GM19455 (cell line): ENCODE results near the gene PRSS38.
A peak's percentile ranks its signal among the peaks of the same experiment; 100 is the strongest.

Source experiments
- ATAC-seq: cut with Tn5 transposase; IDR thresholded peaks from one replicate; pipeline ENCODE4 v1.9.1; 2021; ENCODE audit not compliant: unreplicated experiment

The PRSS38 gene

GRCh38 chr1:227778401-227778947 is 37.0 kb upstream of the PRSS38 start:
- ATAC-seq, result no peak

- ATAC-seq, result no peak
Observed at GRCh38 chr1:227779021-227779441, 36.4 kb upstream of the PRSS38 start.

GRCh38 chr1:227779685-227780084 is 35.8 kb upstream of the PRSS38 start:
- ATAC-seq, result no peak

- ATAC-seq, result no peak
Observed at GRCh38 chr1:227780101-227781044, 35.1 kb upstream of the PRSS38 start.

- ATAC-seq, result no peak
Observed at GRCh38 chr1:227781314-227781930, 34.1 kb upstream of the PRSS38 start.

GRCh38 chr1:227782226-227782625 is 33.2 kb upstream of the PRSS38 start:
- ATAC-seq, result no peak

GRCh38 chr1:227785094-227785804 is 30.2 kb upstream of the PRSS38 start:
- no peak for ATAC-seq

- ATAC-seq, result no peak
Observed at GRCh38 chr1:227785805-227786671, 29.4 kb upstream of the PRSS38 start.

- ATAC-seq, result no peak
Observed at GRCh38 chr1:227786673-227787512, 28.6 kb upstream of the PRSS38 start.

- peak; percentile 88 for ATAC-seq
Observed at GRCh38 chr1:227787513-227788270, 27.8 kb upstream of the PRSS38 start.

GRCh38 chr1:227788271-227789083 is 27.0 kb upstream of the PRSS38 start:
- ATAC-seq, result peak; percentile 71

- no peak for ATAC-seq
Observed at GRCh38 chr1:227789084-227790033, 26.1 kb upstream of the PRSS38 start.

GRCh38 chr1:227790034-227790400 is 25.5 kb upstream of the PRSS38 start:
- ATAC-seq, result no peak

- no peak for ATAC-seq
Observed at GRCh38 chr1:227790868-227791267, 24.6 kb upstream of the PRSS38 start.

GRCh38 chr1:227791425-227792143 is 23.9 kb upstream of the PRSS38 start:
- no peak for ATAC-seq
